Thoracic aorta (tissue), 2 donors: ENCODE results near the gene PFN2. TPM values are rescaled to one million over a fixed set of nuclear protein-coding genes. Genes with fewer than 3 reads are reported as not detected.
"Not testable (repeated sequence)": the region's sequence is repeated elsewhere in the genome, so short reads cannot be mapped to it uniquely, and the experiment has no call there.

Source experiments
- ATAC-seq: fragments of 150-250 bp; one replicate; pipeline ENCODE4 v1.8.0; 2017; ENCODE audit warnings: low read depth; ENCODE audit not compliant: insufficient number of reproducible peaks, low FRiP score
- DNase-seq: peaks from one replicate; pipeline ENCODE4 v3.0.0-alpha.2; 2020; ENCODE audit warnings: low spot score
- H3K27ac ChIP-seq, 2 donors: fragments of 200-600 bp; sonication (generic); 1 replicate in 1 of 2; 2 replicates in 1 of 2; pipeline ENCODE4 v1.5.1; 2016; ENCODE audit warnings: mild to moderate bottlenecking in 2 of 2, moderate library complexity in 2 of 2
- H3K27me3 ChIP-seq: fragments of 200-600 bp; sonication (generic); replicated peaks from 2 replicates; pipeline ENCODE4 v1.6.0; 2016; ENCODE audit warnings: mild to moderate bottlenecking; ENCODE audit not compliant: insufficient read depth
- H3K36me3 ChIP-seq: fragments of 200-600 bp; sonication (generic); one replicate; pipeline ENCODE4 v1.5.1; 2016
- H3K4me1 ChIP-seq, 2 donors: fragments of 200-600 bp; sonication (generic); 1 replicate in 1 of 2; 2 replicates in 1 of 2; pipeline versions ENCODE4 v1.5.1 to v1.6.0; 2016; ENCODE audit warnings: low read depth in 2 of 2, mild to moderate bottlenecking in 1 of 2; ENCODE audit not compliant: control insufficient read depth in 1 of 2
- H3K4me3 ChIP-seq: fragments of 200-600 bp; sonication (generic); 2 replicates; pipeline ENCODE4 v1.5.1; 2016; ENCODE audit warnings: mild to moderate bottlenecking
- H3K9me3 ChIP-seq: fragments of 200-600 bp; sonication (generic); 2 replicates; pipeline ENCODE4 v1.5.1; 2016
- CTCF ChIP-seq: fragments of 200-600 bp; sonication (generic); IDR thresholded peaks from one replicate; pipeline ENCODE4 v1.5.1; 2019; ENCODE audit warnings: antibody characterized with exemption
- total RNA-seq, 2 donors: library from RNA; depleted of rRNA; stranded (reverse); fragments of >200 nt; gene quantifications; one replicate each; pipeline versions ENCODE4 v1.1.0 to v1.2.3, GENCODE V29; 2016

Gene PFN2
- total RNA-seq, 2 donors from 2014 or later, result 78.9 to 82.0 TPM

- TF ChIP-seq CTCF, result no peak
- no peaks in the 10 kb centered on the region for H3K27me3 ChIP-seq
- H3K4me1 ChIP-seq, result peaks cover 5 to 16% of the 10 kb centered on the region in 2 donors
- H3K9me3 ChIP-seq, result peaks cover 3% of the 10 kb centered on the region
- no peak for DNase-seq
- no peak overlapping the region for H3K27ac ChIP-seq
- no peak overlapping the region for H3K4me3 ChIP-seq
- no peaks in the 10 kb centered on the region for H3K36me3 ChIP-seq
- ATAC-seq, result no peak
Measured at GRCh38 chr3:149949181-149949580, 21.5 kb downstream of the PFN2 start.

GRCh38 chr3:149947231-149947630 is 23.5 kb downstream of the PFN2 start:
- H3K27ac ChIP-seq, result no peak overlapping the region

GRCh38 chr3:149943966-149944365 is 26.7 kb downstream of the PFN2 start:
- H3K36me3 ChIP-seq, H3K27ac ChIP-seq, DNase-seq, ATAC-seq, H3K27me3 ChIP-seq, H3K9me3 ChIP-seq, H3K4me3 ChIP-seq: not testable (repeated sequence)
- peaks cover 10 to 24% of the 10 kb centered on the region in 2 donors for H3K4me1 ChIP-seq

More at GRCh38 chr3:149947231-149947630, 23.5 kb downstream of the PFN2 start:
- Histone ChIP-seq H3K4me3 (no peak overlapping the region), H3K9me3 (peaks cover 3% of the 10 kb centered on the region), H3K27me3 (no peaks in the 10 kb centered on the region), H3K4me1 (peaks cover 0 to 13% of the 10 kb centered on the region in 2 donors), H3K36me3 (no peaks in the 10 kb centered on the region)
- ATAC-seq (no peak), DNase-seq (no peak)
- TF ChIP-seq CTCF, result no peak

GRCh38 chr3:149942409-149942808 is 28.3 kb downstream of the PFN2 start:
- H3K36me3 ChIP-seq, result no peaks in the 10 kb centered on the region
- DNase-seq (no peak), ATAC-seq (no peak)
- H3K27me3 ChIP-seq, result no peaks in the 10 kb centered on the region
- no peak for TF ChIP-seq CTCF
- peaks cover 10 to 28% of the 10 kb centered on the region in 2 donors for H3K4me1 ChIP-seq
- H3K4me3 ChIP-seq, result no peak overlapping the region
- peaks cover 3% of the 10 kb centered on the region for H3K9me3 ChIP-seq
- no peak overlapping the region for H3K27ac ChIP-seq

- DNase-seq (no peak), ATAC-seq (no peak)
- H3K27me3 ChIP-seq, result no peaks in the 10 kb centered on the region
- H3K36me3 ChIP-seq, result no peaks in the 10 kb centered on the region
- H3K4me3 ChIP-seq, result no peak overlapping the region
- H3K4me1 ChIP-seq, result peaks cover 10 to 23% of the 10 kb centered on the region in 2 donors
- H3K27ac ChIP-seq, result no peak overlapping the region
- peaks cover 3% of the 10 kb centered on the region for H3K9me3 ChIP-seq
- TF ChIP-seq CTCF, result no peak
Measured at GRCh38 chr3:149941946-149942345, 28.7 kb downstream of the PFN2 start.

GRCh38 chr3:149941186-149941585 is 29.5 kb downstream of the PFN2 start:
- no peak overlapping the region for H3K27ac ChIP-seq
- no peak overlapping the region for H3K4me3 ChIP-seq
- H3K4me1 ChIP-seq, result peaks cover 10 to 16% of the 10 kb centered on the region in 2 donors
- peaks cover 3% of the 10 kb centered on the region for H3K9me3 ChIP-seq
- DNase-seq (no peak), ATAC-seq (no peak)
- H3K27me3 ChIP-seq, result no peaks in the 10 kb centered on the region
- TF ChIP-seq CTCF, result no peak
- no peaks in the 10 kb centered on the region for H3K36me3 ChIP-seq

GRCh38 chr3:149938392-149939055 is 32.2 kb downstream of the PFN2 start:
- H3K27me3 ChIP-seq, ATAC-seq, H3K36me3 ChIP-seq, H3K9me3 ChIP-seq, H3K27ac ChIP-seq, DNase-seq, H3K4me3 ChIP-seq: not testable (repeated sequence)
- peaks cover 16 to 27% of the 10 kb centered on the region in 2 donors for H3K4me1 ChIP-seq
